NCI-H526 (cell line): ENCODE measurements around the gene CSK.
A peak's percentile ranks its signal among the peaks of the same experiment; 100 is the strongest.
"Not testable (repeated sequence)": the region's sequence is repeated elsewhere in the genome, so short reads cannot be mapped to it uniquely, and the experiment has no call there.

Experiments used
- DNase-seq, 2 experiments: peaks; one replicate each; lab custom pipeline; 2025; lab: John Stamatoyannopoulos, UW

Gene CSK

GRCh38 chr15:74781431-74782258, at the start of gene CSK:
TSS of gene CSK (plus strand) at chr15:74782080. CDS start at chr15:74798298, 16,218 bp downstream.
- peak; percentile 40 to 80 for DNase-seq

GRCh38 chr15:74732846-74733245, 49.0 kb upstream of the CSK start:
- DNase-seq = no peak

DNA sequence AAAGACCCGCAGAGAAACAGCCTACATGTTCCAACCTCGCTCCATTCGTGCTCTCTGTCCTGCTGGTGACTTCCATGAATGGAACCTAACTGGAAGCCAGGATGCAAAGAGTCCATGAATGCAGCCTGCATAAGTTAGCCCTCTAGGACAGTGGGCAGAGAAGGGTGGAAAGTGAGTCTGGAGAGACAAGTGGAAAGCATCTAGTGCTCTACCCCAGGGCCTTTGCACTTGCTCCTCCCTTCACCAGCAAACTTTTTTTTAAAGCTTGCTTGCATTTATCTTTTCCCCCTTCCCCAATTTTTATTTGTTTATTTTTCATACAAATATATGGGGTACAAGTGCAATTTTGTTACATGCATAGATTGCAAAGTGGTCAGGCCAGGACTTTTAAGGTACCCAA, 48.6 kb upstream of the CSK start:
- no peak for DNase-seq

- DNase-seq = no peak
Measured at GRCh38 chr15:74735305-74735704, 46.6 kb upstream of the CSK start.

DNA sequence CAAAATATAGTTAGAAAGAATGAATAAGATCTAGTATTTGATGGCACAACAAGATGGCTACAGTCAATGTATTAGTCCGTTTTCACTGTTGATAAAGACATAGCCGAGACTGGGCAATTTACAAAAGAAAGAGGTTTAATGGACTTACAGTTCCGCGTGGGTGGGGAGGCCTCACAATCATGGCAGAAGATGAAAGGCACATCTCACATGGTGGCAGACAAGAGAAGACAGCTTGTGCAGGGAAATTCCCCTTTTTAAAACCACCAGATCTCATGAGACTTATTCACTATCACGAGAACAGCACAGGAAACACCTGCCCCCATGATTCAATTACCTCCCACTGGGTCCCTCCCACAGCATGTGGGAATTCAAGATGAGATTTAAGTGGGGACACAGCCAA, 43.6 kb upstream of the CSK start:
- DNase-seq = not testable (repeated sequence)

GRCh38 chr15:74742422-74742821, 39.5 kb upstream of the CSK start:
- no peak for DNase-seq

- DNase-seq = no peak
Measured at GRCh38 chr15:74746389-74746788, 35.5 kb upstream of the CSK start.

- DNase-seq = no peak
Measured at GRCh38 chr15:74748322-74748946, 33.4 kb upstream of the CSK start, which contains the start of gene CYP1A2. TSS of gene CYP1A2 (plus strand) at chr15:74748845. CDS start at chr15:74749739, 894 bp downstream.

DNA sequence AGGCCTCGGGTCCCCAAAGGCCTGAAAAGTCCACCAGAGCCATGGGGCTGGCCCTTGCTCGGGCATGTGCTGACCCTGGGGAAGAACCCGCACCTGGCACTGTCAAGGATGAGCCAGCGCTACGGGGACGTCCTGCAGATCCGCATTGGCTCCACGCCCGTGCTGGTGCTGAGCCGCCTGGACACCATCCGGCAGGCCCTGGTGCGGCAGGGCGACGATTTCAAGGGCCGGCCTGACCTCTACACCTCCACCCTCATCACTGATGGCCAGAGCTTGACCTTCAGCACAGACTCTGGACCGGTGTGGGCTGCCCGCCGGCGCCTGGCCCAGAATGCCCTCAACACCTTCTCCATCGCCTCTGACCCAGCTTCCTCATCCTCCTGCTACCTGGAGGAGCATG, 32.0 kb upstream of the CSK start:
- no peak for DNase-seq

- no peak for DNase-seq
Measured at GRCh38 chr15:74750751-74751150, 31.1 kb upstream of the CSK start.

- no peak for DNase-seq
Measured at GRCh38 chr15:74752011-74752410, 29.9 kb upstream of the CSK start.

- no peak for DNase-seq
Measured at GRCh38 chr15:74752531-74752930, 29.3 kb upstream of the CSK start.

GRCh38 chr15:74754593-74755215, 27.2 kb upstream of the CSK start:
- DNase-seq = no peak

DNA sequence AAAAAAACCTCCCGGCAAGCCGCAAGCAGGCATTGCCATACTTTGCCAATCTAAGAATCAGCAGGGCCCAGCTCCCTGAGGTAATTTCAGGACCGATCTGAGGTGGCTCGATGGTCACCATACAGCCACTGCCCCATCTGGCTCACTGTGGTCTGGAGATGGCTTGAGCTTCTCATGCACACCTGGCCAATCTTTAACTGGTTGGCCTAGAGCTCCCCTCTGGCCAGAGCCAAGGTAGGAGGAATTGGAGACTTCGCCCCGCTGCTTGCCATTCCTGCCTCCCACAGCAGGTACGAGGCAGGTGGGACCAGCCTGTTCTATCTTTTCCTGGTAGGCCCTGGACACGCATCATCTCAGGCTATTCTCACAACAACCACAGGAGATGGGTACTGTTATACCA, 23.1 kb upstream of the CSK start:
- DNase-seq = no peak

DNA sequence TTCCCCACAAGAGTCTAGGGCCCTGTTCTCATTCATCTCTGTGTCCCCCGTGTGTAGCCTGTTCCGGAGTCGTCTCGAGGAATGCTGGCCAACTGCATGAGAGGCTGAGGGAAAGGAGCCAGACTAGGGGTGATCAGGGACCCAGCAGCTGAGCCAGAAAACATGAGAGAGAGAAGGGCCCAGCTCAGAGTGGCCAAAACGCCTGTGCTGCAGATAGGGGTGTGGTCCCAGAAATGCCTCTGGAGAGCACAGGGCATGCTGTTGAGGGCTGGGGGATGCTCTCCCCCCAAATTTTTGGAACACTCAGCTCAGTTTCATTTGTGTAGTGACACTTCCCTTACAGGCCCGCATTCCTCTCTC, 19.1 kb upstream of the CSK start:
- no peak for DNase-seq

DNA sequence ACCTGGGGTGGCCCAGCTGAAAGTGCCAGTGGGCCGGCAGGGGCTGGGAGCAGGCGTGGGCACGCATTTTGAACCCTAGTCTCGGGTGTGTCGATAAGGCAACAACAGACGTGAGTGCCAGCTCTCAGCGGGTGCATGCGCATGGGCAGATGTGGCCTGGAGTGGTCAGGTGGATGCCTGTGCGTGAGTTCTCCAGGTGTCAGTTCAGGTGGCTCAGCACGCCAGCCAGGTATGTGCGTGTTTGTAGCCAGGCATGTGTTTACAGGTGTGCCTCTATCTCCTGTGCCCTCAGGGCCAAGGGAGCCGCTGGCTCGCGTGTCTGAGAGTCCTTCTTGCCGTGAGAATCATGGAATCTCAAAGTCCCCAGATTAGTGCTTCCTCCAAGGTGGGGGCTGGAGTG, 18.5 kb upstream of the CSK start:
- no peak for DNase-seq

GRCh38 chr15:74767167-74768098, 14.4 kb upstream of the CSK start:
- no peak for DNase-seq

DNA sequence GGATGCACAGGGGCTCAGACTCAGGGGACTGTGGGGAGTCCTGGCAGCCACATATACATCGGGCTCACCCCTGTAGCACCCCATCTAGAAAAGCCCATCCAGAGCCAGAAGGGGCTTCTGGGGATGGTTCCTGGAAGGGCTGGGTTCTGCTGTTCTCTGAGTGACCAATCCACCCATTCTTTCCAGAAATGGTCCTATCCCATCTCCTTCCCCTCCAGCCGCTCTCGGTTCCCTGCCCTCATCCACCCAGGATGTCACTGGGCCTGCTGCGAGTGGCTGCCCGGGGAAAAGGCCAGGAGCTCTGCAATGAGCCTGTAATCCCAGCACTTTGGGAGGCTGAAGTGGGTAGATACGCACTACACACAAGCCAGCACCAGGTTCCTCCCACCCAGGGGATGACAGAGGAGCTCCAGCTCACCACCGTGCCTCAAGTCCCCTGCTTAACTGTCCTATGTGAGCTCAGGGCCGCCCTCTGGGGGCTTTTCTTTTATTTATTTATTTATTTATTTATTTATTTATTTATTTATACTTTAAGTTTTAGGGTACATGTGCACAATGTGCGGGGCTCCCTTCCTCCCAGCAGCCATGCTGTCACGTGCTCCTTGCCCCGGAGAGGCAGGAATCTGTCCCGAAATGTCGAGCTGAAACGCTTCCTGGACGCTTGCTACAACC, 13.6 kb upstream of the CSK start:
- DNase-seq = peak in 1 of 2 experiments; percentile 34

DNA sequence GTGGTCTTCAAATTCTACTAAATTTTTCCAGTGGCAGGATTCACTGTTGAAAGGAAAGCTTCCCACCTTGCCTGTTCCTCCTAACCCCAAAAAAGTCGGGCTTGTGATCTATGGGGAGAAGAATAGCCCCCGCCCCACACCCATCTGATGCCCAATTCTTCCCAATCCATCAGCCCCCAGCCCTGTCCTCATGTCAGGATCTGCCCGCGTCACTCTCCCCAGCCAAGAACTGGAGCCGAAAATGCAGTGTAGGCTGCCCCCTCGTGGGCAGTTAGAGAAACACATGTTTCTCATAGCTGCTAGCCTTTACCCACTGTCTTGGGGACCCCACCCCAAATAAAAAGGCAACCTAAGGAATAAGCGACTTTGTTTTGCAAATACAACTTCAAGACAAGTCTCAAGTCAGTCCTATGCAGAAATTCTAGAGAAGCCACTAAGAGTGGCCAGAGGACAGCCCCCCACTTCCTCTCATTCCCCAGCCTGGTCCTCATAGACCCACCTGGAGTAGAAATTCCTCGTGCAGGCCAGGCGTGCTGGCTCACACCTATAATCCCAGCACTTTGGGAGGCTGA, 13.0 kb upstream of the CSK start:
- DNase-seq = peak; percentile 48 to 74

- DNase-seq = no peak
Measured at GRCh38 chr15:74769463-74770025, 12.3 kb upstream of the CSK start.
